Measurements from ENCODE around the gene CDKL1.

GRCh38 chr14:50432131-50432530, 35.5 kb upstream of the CDKL1 start:
- TF ChIP-seq POLR2A (IDR thresholded peaks at IDR 0.05) (no peak), CTCF (IDR thresholded peaks at IDR 0.05) (no peak), EP300 (IDR thresholded peaks at IDR 0.05) (no peak)
